GM19023 (cell line): ENCODE results near the gene DHH.

ENCODE experiments used
- ATAC-seq: cut with Tn5 transposase; IDR thresholded peaks from one replicate; pipeline ENCODE4 v1.9.1; 2021; ENCODE audit warnings: mild to moderate bottlenecking, moderate library complexity; ENCODE audit not compliant: unreplicated experiment

Gene DHH

DNA sequence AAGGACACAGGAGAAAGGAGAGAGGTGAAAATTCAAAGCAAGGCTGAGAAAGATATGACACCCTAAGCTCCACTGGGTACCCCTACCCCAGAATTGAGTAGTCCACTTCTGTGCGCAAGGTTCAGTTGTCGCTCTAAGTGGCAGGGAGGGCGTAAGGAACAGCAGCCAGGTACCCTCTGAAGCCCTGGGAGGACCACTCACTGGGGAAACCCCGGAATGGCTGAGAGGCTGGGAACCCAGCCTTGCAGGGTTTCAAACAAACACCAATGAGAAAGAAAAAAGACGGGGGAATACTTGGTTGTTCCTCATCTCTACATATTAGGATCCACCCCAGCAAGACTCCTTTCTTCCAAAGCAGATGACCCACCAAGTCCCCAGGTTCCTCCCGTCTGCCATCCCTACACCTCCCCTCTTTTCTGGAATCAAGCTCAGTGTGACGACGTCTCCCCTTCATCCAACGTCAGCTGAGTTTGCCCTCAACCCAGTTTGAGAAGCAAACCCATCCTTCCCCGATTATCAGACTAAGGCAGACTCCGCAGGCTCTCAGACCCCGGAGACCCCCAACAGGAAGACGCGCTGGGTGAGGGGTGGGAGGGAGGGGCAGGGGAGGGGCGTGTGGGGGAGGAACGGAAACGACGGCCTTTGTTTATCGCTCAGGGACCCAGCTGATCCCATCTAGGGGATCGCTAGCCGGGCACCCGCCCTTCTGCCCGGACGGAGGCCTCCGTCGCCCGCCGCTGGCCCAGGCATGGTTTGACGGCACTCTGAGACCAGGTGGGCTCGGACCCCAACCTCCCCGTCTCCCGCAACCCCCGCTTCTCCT, 15.3 kb upstream of the DHH start:
- no peak for ATAC-seq

DNA sequence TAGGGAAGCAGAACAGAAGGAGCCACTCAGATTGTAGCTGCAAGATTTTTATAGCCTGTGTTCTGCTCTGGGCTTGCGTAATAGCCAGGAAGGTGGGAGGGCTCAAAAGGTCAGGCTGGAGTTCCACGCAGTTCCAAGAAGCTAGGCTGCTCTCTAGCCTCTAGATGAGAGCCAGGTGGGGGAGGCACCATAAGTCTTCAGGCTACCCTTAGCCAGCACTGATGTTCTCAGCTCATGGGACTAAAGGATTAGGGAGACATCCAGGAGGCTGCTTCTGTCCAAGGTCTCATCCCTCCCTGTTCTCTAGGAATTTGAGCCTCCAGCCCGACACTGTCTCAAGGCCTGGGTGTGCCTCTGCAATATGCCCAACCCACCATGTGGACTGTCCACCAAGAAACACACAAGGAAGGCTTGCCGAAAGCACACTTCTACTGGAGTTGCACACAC, 14.4 kb upstream of the DHH start:
- no peak for ATAC-seq

DNA sequence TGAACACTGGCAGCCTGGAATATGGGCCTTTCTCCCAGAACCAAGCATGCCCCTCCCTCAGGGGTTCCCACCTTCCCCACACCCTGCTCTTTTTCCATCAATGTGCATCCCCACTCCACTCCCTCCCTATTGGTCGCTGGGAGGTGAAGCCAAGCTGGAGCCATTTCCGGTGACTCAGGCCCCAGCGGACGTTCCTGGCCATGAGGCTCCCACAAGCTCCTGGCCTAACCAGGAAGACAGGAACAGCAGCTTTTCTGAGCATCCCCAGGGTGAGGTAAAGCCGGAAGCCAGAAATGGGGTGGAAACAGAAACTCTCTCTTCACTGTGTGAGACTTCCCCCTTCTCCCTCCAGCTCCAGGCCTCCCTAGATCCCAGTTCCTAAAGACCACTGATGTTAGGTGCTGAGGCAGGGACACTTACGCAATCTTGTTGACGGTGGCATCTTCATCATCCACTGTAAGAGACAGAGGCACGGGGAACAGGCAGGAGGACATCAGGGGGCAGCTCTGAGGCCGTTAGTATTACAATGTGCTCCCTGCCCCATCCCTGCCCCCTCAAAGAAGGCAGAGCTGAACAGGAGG, 11.0 kb upstream of the DHH start:
- no peak for ATAC-seq

DNA sequence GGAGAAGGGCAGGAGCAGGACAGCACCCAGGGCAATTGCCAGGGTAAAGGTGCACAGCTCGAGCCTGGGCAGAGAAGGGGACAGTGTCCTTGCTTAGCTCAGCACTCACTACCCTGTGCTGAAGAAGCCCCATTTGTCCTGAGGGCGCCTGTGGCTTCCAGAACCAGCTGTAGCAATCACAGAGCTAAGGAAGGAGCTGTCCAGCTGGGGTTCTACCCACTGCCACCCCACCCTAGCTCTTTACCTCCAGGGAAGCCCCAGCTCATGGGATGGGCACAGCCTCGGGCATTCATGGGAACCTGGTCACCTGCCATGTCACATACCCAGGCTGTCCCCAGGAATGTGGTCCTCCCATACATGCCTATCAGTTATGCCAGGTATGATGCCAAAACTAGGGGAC, 10.2 kb upstream of the DHH start:
- no peak for ATAC-seq

DNA sequence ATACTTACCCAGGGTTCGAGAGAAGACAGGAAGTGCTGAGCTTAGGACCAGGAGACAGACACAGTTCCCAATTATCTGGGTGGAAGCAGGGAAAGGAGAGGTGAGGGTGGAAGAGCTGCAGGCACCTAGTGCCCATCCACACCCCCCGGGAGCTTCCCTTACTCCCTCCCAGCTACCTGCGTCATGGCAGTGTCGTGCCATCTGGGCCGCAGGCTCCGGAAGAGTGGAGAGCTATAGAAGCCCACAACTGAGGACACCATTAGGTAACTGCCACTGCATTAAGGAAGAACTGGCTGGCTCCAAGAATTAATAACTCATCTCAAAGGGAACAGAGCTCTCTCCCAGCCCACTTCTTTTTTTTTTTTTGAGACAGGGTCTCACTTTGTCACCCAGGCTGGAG, 5.8 kb upstream of the DHH start:
- ATAC-seq: no peak

DNA sequence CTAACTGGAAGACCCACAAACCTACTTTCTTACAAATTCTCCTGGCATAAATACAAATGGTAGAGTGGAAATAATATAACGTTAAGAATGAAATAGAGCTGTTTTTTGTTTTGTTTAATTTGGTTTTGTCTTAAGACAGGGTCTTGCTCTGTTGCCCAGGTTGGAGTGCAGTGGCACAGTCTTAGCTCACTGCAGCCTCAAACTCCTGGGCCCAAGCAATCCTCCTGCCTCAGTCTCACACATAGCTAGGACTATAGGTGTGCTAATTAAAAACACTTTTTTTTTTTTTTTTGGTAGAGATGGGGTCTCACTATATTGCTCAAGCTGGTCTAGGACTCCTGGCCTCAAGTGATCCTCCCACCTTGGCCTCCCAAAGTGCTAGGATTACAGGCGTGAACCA, 4.1 kb upstream of the DHH start:
- ATAC-seq: no peak

DNA sequence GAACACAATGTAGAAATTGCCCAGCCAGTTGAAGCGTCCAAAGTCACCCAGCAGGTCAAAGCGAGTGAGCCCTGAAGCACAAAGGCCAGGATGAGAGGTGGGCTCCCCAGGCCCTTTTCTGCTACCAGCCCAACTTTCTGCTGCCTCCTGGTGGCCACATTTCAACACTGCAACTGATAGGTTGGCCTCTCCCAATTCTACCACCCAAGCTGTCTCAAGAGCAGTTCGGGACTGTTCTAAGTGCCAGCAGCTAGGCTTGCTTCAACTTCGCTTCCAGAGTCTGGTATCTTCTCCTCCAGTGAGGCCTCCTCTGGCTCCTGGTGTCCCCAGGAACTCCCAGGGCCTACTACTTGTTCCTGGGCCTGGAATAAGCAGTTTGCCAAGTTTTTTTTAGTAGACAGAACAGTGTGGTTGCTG, 3.4 kb upstream of the DHH start:
- ATAC-seq: no peak

DNA sequence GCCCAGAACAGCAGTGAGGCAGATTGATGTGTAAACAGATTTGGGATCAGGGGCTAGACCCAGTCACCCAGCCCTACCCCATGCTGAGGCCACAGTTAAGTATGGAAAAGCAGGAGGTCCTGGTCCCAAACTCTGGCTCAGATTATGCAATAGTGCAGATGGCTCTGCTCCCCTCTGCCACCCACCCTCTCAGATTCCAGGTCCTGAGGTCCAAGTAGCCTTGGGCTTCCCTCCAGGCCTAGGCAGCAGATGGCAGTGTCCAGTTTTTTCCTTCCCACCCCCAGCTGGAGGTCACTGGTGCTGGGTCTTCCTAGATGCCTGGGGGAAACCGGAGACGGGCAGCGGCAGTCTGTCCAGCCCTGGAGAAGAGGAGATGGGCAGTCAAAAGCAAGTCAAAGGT, 2.8 kb upstream of the DHH start:
- ATAC-seq: no peak

DNA sequence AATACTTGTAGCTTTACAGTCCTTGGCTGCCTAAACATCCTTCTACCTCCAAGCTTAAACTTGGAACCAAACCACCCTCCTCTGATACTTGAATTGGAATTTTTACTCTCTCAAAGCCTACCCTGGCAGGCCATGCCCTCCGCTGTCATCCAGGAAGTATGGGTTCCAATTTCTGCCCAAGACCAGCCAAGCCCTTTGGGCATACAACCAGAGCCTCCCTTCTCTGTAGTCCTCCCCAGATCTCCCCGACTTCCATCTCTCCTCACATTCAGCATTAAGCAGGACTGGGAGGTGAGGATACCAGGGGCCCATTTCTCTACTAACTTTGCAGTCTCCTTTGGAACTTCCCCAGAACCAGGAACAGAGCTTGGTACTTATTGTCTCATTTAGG, 369 bp upstream of the DHH start:
- ATAC-seq: no peak

DNA sequence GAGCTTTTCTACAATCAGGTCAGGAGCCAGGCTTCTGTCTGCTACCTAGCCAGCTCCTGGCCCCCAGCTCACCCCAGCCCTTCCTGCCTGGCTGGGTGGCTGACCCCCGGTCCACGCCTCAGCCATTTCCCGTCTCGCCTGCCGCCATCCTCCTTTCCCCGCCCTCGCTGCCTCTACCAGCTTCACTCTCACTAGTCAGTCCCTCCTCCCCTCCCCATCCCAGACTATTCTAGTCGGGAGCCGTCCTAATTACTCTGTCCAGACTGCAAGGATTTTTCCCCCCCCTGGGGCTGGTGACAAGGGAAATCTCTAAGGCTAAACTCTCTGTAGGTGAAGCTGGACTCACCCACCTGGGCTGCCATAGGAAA, 825 bp downstream of the DHH start:
- no peak for ATAC-seq

DNA sequence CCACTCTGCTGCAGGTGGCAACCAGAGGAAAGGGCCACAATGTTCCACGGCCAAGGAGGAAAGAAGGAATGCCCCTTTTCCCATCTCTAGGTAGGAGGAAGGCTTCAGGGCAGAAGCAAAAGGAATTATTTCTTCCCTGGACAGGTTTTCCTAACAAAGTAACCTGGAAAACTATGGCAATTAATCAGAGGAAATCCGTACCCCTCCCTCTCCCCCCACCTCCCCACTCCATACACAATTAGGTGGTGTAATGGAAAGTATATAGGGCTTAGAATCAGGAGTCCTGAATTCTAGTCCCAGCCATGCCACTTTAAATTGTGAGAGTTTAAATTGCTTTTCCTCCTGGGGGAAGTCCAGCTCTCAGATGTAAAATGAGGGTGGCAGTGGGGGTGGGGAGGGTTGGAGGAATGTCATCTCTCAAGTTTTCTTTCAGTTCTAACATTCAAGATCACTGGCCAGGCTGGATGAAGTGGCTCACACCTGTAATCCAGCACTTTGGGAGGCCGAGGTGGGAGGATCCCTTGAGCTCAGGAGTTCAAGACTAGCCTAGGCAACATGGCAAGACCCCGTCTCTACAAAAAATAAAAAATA, 1.7 kb downstream of the DHH start:
- no peak for ATAC-seq

DNA sequence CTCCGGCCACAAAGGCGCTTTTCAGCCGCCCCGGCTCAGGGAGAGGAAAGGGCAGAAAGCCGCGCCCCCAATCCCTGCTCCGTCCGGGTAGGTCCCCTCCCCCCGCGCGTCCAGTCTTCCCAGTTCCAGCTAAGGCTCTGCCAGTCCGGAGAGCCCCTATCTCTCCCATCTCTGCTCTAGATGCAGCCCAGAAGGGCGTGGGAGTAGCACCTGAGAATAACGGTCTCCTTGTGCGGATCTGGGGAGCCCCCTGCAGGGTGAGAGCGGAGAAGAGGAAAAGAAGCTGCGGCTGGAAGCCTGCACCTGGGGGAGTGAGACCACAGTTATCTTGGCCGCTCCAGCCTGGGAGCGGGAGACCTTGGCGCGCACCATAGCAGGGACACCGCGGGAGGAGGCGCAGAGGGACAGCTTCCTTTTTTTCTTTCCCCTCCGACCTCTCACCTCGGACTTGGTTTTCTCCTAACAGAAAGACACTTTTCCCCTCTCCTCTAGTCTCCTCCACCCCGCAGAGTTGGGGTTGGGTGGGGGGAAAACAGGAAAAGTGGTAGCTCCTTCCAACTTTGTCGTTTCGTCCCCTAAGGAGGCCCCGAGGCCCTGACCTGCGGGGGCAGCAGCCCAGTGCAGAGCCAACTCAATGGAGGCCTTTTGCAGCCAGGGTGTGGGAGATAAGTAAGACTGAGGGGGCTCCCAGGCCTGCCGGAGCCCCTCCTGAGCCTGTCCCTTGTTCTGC, 2.4 kb downstream of the DHH start:
- no peak for ATAC-seq

DNA sequence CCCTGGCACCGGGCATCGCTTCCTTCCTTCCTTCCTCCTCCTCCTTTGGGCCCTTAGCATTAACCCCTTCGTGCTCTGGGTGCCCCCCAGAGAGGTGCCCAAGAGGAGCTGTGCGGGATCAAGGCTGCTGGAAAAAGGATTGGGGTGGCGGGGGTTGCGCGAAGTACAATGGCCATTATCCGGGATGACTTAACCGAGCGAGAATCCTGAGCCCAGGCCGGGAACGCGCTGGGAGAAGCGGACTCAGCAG, 2.8 kb downstream of the DHH start:
- ATAC-seq: no peak

DNA sequence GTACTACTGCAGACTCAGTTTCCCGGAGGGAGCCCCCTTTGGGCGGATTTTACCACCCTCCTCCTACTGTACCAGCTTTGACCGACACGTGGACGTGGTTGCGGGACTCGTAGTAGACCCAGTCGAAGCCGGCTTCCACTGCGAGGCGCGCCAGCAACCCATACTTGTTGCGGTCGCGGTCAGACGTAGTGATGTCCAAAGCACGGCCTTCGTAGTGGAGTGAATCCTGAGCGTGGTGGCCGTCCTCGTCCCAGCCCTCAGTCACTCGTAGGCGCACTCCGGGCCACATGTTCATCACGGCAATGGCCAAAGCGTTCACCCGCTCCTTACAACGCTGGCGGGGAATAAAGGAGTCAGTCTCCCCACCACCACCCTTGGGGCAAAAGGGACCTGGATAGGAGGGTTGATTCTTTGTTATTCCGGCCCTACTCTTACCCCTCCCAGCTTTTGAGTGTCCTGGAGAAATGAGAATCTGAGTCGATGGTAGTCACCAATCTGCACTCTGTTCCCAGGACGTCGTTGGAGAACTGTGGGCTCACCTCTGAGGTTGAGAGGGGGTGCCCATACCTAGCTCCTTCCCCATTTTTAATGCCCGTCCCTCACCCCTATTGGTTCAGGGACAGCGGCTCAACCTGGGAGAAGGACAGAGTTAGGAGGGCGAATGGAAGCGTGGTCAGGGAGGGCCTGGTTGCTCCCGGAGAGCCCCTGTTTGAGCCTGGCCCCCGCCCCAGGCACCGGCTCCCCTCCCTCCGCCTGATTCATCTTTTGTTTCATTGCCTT, 3.4 kb downstream of the DHH start:
- ATAC-seq: no peak

DNA sequence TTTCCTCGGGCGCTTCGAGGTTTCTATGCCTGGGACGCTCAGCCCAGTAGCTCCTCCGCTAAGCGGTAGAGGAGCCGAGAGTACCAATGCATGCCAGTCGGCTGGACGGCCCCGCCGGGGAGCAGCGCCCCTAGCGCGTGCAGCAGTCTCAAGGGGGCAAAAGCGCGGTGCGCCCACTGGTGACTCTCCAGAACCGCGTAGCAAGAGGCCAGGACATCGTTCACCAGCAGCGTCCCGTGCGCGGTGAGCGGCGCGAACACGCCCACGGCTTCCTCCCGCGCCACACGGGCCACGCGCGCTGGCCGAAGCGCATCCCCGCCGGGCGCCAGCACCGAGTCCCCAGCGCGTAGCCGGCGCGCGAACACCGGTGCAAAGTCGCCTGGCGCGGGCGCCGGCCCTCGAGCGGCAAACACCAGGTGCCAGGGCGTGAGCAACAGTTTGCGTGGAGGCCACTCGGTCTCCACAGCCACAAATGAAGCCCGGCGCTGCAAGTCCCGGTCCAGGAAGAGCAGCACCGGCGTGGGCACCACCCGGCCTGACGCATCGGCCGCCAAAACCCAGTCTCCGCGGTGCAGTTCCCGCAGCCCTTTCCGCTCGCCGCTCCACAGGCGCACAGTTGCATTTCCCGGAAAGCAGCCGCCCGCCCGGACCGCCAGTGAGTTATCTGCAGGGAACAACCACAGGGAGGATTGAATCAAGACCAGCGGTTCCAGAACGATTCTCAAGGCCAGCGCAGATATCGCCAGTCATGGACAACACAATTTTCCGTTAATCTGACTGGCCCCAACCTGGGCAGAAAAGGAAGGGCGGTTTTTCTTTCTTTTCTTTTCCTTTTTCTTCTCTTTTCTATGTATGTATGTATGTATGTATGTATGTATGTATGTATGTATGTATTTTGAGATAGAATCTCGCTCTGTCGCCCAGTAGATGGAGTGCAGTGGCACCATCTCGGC, 4.5 kb downstream of the DHH start:
- no peak for ATAC-seq

DNA sequence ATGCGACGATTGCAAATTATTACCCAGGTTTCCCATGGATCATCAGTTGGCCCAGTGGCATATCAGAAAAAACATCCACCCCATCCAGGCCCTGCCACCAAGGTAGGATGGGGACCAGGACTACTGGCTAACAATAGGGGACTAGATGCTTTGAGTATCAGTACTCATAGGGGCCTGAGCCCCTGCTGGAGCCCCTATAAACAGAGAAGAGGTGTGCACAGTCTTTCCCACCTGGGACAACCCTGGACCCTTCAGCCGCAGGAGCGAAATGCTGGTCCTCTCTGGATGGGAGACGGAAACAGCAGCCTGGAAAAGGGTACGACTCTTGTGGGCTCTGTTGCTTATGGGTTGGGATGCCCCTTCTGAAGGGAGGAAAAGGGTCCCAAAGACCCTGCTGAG, 5.7 kb downstream of the DHH start:
- ATAC-seq: no peak

DNA sequence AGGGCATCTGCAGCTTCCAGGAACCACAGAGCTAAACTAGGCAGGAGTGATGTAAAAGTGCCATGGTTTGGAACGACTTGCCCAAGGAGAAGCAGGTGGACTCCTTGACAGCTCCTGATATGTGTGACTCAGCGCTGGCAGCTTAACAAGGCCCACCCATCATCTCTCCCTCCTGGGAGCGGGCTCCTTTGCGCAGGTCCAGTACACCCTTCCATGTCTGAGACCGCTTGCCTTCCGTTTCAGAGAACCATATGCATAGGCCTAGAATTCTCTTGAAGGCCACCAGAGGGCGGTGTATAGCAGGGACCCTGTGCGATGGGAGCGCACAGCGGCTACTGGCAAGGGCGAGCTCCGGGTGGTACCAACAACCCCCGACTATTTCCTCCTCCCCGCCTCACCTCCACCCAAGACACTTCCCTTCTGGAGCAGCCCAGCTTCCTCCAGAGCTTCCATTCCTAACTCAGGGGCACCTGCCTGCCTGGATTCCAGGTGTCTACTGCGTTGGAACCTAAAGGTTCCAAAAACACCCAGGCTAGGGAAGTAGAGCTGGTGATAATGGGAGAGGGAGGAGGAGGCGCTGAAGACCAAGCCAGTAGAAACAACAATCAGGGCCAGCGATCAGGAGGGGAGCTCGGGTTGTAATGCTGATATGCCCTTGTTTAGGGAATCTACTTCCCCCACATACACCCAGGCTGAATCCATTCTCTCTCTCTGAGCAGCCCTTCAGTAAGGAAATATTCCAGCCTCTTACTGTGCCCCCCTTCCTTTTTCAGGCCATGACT, 6.3 kb downstream of the DHH start:
- peak; percentile 89 for ATAC-seq

DNA sequence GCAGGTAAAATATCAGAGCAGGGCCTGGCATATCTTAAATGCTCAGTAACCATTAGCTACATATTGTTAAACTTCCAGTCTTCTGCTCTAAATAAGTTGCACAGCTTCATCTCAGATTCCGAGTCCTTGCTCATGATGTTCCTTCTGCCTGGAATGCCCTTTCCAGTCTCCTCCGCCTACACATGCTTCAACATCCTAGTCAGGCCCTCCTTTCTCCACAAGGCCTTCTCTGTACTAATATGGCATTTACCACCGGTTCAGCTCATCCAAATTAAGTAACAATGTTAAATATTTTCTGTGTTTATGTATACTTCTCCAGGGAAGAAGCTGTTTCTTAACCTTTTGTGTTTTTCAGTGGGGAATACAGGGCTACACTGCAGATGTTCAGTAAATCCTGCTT, 8.5 kb downstream of the DHH start:
- no peak for ATAC-seq

DNA sequence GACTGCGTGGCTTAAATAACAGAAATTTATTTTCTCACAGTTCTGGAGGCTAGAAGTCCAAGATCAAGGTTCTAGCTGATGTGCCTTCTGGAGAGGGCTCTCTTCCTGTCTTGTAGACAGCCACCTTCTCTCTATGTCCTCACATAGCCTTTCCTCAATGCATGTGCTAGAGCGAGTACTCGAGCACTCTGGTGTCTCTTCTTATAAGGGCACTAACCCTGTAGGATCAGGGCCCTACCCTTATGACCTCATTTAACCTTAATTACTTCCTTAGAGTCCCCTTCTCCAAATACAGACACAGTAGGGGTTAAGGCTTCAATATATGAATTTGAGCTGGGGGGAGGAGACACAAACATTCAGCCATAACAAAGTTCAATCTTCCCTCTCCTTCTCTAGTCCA, 10.2 kb downstream of the DHH start:
- no peak for ATAC-seq
